Measurements from ENCODE around the gene GIGYF2.

- TF ChIP-seq EP300 (IDR thresholded peaks at IDR 0.05) (no peak), CTCF (IDR thresholded peaks at IDR 0.05) (no peak), POLR2A (IDR thresholded peaks at IDR 0.05) (no peak)
These were observed 162.3 kb downstream of the GIGYF2 start for GRCh38 chr2:232859385-232859916.
